Keratinocyte (primary cell): ENCODE data around the gene SLC27A4. TPM values are rescaled to one million over a fixed set of nuclear protein-coding genes. Genes with fewer than 3 reads are reported as not detected.

Source experiments
- DNase-seq: peaks from one replicate; pipeline ENCODE4 v3.0.0-alpha.2; 2011; ENCODE audit warnings: low read depth, missing footprints, low spot score
- FAIRE-seq: peaks from 2 replicates; lab custom pipeline; 2011; peaks lifted over from hg19 to GRCh38; lab: Jason Lieb, UNC
- H2AFZ ChIP-seq: 2 replicates; pipeline ENCODE4 v1.6.0; 2012; ENCODE audit warnings: low read length, control low read depth, inconsistent platforms; ENCODE audit not compliant: control insufficient read depth
- H3K27ac ChIP-seq: 2 replicates; pipeline ENCODE4 v1.5.1; 2011; ENCODE audit warnings: low read length; ENCODE audit not compliant: control insufficient read depth, insufficient read depth
- H3K27me3 ChIP-seq: 3 replicates; pipeline ENCODE4 v1.6.0; 2011; ENCODE audit warnings: low read length; ENCODE audit not compliant: control insufficient read depth, insufficient read depth; ENCODE audit errors: extremely low read depth
- H3K36me3 ChIP-seq, 2 experiments: 2 replicates in 1 of 2; 3 replicates in 1 of 2; pipeline ENCODE4 v1.5.1; 2011; ENCODE audit warnings: low read length in 2 of 2, mild to moderate bottlenecking in 1 of 2; ENCODE audit not compliant: control insufficient read depth in 2 of 2, insufficient read depth in 2 of 2; ENCODE audit errors: extremely low read depth in 1 of 2
- H3K4me1 ChIP-seq: 3 replicates; pipeline ENCODE4 v1.5.1; 2011; ENCODE audit warnings: low read length; ENCODE audit not compliant: control insufficient read depth, insufficient read depth; ENCODE audit errors: extremely low read depth
- H3K4me2 ChIP-seq: 3 replicates; pipeline ENCODE4 v1.6.0; 2011; ENCODE audit warnings: low read depth, low read length; ENCODE audit not compliant: control insufficient read depth, insufficient read depth; ENCODE audit errors: extremely low read depth
- H3K4me3 ChIP-seq, 3 experiments: fragments of 200-600 bp in 1 of 3; sonication (generic) in 1 of 3; 2 replicates in 2 of 3; 3 replicates in 1 of 3; pipeline ENCODE4 v1.5.1; 2011 to 2016; ENCODE audit warnings: low read length in 3 of 3, mild to moderate bottlenecking in 3 of 3, control low read depth in 2 of 3, inconsistent platforms in 1 of 3, low read depth in 1 of 3, mixed read lengths in 1 of 3, mixed run types in 1 of 3, moderate library complexity in 1 of 3; ENCODE audit not compliant: control insufficient read depth in 2 of 3, insufficient read depth in 2 of 3; ENCODE audit errors: extremely low read depth in 1 of 3
- H3K79me2 ChIP-seq: 2 replicates; pipeline ENCODE4 v1.6.0; 2012; ENCODE audit warnings: low read length; ENCODE audit not compliant: control insufficient read depth, insufficient read depth
- H3K9ac ChIP-seq: 3 replicates; pipeline ENCODE4 v1.6.0; 2011; ENCODE audit warnings: low read length; ENCODE audit not compliant: control insufficient read depth, insufficient read depth; ENCODE audit errors: extremely low read depth
- H3K9me1 ChIP-seq: 3 replicates; pipeline ENCODE4 v1.6.0; 2011; ENCODE audit warnings: low read length; ENCODE audit not compliant: control insufficient read depth, insufficient read depth; ENCODE audit errors: extremely low read depth
- H3K9me3 ChIP-seq: 2 replicates; pipeline ENCODE4 v1.5.1; 2012; ENCODE audit warnings: low read depth, low read length; ENCODE audit not compliant: control insufficient read depth
- H4K20me1 ChIP-seq: 3 replicates; pipeline ENCODE4 v1.6.0; 2011; ENCODE audit warnings: low read length; ENCODE audit not compliant: control insufficient read depth, insufficient read depth; ENCODE audit errors: extremely low read depth
- CTCF ChIP-seq, 3 experiments: IDR thresholded peaks in 1 of 3; conservative IDR thresholded peaks in 1 of 3; optimal IDR thresholded peaks in 1 of 3; 2 replicates in 2 of 3; 3 replicates in 1 of 3; pipeline versions ENCODE3 to v1.5.1; 2011; ENCODE audit warnings: low read length in 3 of 3, mild to moderate bottlenecking in 3 of 3, moderate library complexity in 2 of 3, control low read depth in 1 of 3, inconsistent platforms in 1 of 3; ENCODE audit not compliant: insufficient read depth in 2 of 3; ENCODE audit errors: extremely low read depth in 1 of 3
- EZH2 ChIP-seq: IDR thresholded peaks from one replicate; pipeline ENCODE4 v1.6.1; 2012; ENCODE audit warnings: inconsistent platforms, mild to moderate bottlenecking, low read length, moderate library complexity
- dilution Hi-C: fragments of 300-500 bp; cut with MboI; formaldehyde crosslinking; loops from one replicate; pipeline ENCODE4 v1.7.0; 2020; ENCODE audit warnings: low sequenced_read_pairs; ENCODE audit not compliant: extremely low pct_ligation_motif_present
- polyA plus RNA-seq, 5 experiments: library from polyadenylated mRNA; depleted of rRNA in 3 of 5; stranded (reverse) in 3 of 5; stranded (forward) in 1 of 5; unstranded in 1 of 5; fragments of >200 nt; gene quantifications; 1 replicate in 1 of 5; 2 replicates in 3 of 5; 3 replicates in 1 of 5; pipeline versions ENCODE4 v1.2.1 to v1.2.3, GENCODE V29; 2011 to 2012; ENCODE audit warnings: missing spikeins in 2 of 5, low read depth in 1 of 5, low replicate concordance in 1 of 5

The SLC27A4 gene
- polyA plus RNA-seq, 1 donor (not counting 4 experiments of a cell fraction or from before 2014, with no cell fraction given) = 17.3 TPM

- dilution Hi-C loops = no loop called here
- H4K20me1 ChIP-seq = peaks cover 2% of the 10 kb centered on the region
- no peak overlapping the region for H3K4me3 ChIP-seq
- no peak for DNase-seq
- H3K9me1 ChIP-seq = no peaks in the 10 kb centered on the region
- H2AFZ ChIP-seq = no peak overlapping the region
- no peaks in the 10 kb centered on the region for H3K27me3 ChIP-seq
- no peak overlapping the region for H3K9ac ChIP-seq
- no peaks in the 10 kb centered on the region for H3K9me3 ChIP-seq
- FAIRE-seq = no peak
- H3K27ac ChIP-seq = no peak overlapping the region
- H3K79me2 ChIP-seq = peaks cover 7% of the 10 kb centered on the region
- no peak for TF ChIP-seq EZH2
- H3K4me1 ChIP-seq = no peaks in the 10 kb centered on the region
- peaks cover 31 to 33% of the 10 kb centered on the region in 2 experiments for H3K36me3 ChIP-seq
- no peak overlapping the region for H3K4me2 ChIP-seq
Observed at GRCh38 chr9:128342971-128343680, 2.8 kb downstream of the SLC27A4 start.

GRCh38 chr9:128343855-128344254 lies 3.5 kb downstream of the SLC27A4 start:
- Histone ChIP-seq H3K36me3 (peaks cover 36 to 37% of the 10 kb centered on the region in 2 experiments), H3K4me3 (no peak overlapping the region), H3K79me2 (peaks cover 7% of the 10 kb centered on the region), H3K9ac (no peak overlapping the region), H3K4me2 (no peak overlapping the region), H2AFZ (no peak overlapping the region), H3K27me3 (no peaks in the 10 kb centered on the region), H3K9me1 (no peaks in the 10 kb centered on the region), H3K4me1 (no peaks in the 10 kb centered on the region), H3K9me3 (no peaks in the 10 kb centered on the region), H4K20me1 (peaks cover 2% of the 10 kb centered on the region), H3K27ac (no peak overlapping the region)
- DNase-seq (no peak), FAIRE-seq (no peak)
- dilution Hi-C loops = no loop called here
- TF ChIP-seq CTCF (optimal IDR thresholded peaks at IDR 0.05 in 1 of 3, IDR thresholded peaks at IDR 0.05 in 1 of 3, conservative IDR thresholded peaks at IDR 0.05 in 1 of 3; ENCODE audit: extremely low read depth in 1 of 3, insufficient read depth in 2 of 3, low read length in 3 of 3) (no peak), EZH2 (no peak)
